HG02610 (cell line): ENCODE measurements around the gene PRCC.
"Not testable (repeated sequence)": the region's sequence is repeated elsewhere in the genome, so short reads cannot be mapped to it uniquely, and the experiment has no call there.

Experiments used
- ATAC-seq: cut with Tn5 transposase; IDR thresholded peaks from one replicate; pipeline ENCODE4 v1.9.1; 2021; ENCODE audit warnings: mild to moderate bottlenecking, moderate library complexity; ENCODE audit not compliant: unreplicated experiment

PRCC gene

GRCh38 chr1:156760796-156761104, 6.6 kb upstream of the PRCC start:
- ATAC-seq: no peak

GRCh38 chr1:156765136-156765535, 2.2 kb upstream of the PRCC start:
- not testable (repeated sequence) for ATAC-seq

DNA sequence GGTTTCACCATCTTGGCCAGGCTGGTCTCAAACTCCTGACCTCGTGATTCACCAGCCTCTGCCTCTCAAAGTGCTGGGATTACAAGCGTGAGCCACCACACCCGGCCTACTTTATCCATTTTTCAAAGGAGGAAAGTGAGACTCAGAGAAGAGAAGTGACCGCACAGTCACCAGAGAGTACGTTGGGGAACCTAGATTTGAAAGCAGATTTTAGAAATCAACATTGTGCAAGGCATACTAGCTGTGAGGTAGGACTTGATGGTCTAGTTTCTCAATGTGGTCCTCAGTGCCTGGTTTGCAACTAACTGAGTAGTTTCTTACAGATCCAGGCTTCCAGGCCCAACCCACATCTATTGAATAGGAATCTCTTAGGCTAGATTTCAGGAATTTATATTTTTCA, 1.7 kb upstream of the PRCC start:
- ATAC-seq: no peak

- ATAC-seq: peak; percentile 15
Observed at GRCh38 chr1:156766298-156767100, 836 bp upstream of the PRCC start.

DNA sequence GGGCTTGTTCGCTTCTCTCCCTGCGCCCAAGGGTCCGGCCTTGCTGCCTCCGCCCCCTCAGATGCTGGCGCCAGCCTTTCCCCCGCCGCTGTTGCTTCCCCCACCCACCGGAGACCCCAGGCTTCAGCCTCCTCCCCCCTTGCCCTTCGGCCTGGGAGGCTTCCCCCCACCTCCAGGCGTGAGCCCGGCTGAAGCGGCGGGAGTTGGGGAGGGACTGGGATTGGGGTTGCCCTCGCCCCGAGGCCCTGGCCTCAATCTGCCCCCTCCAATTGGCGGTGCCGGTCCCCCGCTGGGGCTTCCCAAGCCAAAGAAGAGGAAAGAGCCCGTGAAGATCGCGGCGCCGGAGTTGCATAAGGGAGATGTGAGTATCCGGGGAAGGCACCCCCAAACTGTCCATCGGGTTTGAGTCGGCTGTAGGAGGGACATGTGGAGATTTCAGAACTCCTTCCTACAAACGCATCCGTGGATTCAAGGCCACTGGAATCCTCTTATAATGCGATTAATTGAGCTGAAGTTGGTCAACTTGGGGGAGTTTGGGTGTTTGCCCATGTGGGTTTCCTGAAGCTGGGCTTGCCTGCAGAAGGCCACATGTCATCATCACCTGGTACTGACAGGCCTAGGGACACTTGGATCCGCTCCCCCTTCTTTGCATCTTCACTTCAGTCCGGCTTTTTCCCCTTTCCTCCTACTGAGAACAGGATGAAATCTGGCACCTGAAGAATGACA, 707 bp downstream of the PRCC start:
- ATAC-seq: no peak

- no peak for ATAC-seq
Observed at GRCh38 chr1:156768610-156769295, 1.4 kb downstream of the PRCC start.

DNA sequence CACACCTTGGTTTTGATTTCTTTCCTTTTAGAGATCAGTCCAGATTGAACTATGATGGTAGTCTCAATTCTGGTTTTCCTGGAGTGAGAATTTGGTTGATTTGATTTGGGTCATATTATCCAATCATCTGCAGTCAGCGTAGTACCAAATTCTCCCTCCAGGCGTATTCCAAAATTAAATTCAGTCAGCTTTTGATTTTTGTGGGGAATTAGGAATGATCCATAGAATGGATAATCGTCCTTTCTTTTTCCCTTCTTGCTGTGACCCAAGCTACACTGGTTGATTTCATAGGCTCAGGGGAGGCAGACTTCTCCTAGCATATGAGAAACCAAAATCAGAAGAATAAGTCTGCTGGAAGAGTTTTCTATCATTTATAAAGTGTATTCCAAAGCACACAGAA, 4.9 kb downstream of the PRCC start:
- ATAC-seq: no peak

DNA sequence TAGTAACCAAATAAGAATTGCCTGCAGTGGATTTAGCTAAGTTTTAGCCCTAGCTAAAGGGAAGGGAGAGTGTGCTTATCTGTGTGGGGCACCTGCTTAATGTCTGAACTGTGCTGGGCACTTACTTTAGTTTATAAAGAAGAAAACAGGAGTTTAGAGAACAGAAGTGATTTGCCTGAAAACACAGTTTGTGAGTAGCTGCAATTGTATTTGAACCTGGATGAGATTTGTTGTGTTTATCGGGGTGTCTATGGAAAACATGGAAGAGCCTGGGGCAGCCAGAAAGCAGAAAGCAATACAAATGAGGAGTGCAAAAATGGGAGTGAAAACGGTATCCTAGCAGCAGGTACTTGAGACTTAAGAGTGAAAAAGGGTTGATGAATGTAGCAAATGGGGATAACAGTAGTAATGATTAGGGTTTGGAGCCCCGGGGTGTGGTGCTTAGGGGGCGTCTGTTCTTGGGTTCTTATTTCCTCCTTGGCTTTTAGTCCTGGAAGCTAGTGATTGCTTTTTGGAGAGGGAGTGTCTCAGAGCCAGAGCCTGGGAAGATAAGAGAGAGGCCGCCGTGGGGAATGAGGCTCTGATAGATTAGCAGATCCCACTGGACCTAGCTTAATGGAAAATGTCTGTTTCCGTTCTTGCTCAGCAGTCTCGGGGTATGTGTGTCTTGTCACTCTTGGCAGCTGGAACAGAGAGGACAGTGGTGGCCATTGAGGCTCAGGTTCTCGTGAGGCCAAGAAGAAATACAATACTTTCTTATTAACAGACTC, 5.6 kb downstream of the PRCC start:
- ATAC-seq: no peak

DNA sequence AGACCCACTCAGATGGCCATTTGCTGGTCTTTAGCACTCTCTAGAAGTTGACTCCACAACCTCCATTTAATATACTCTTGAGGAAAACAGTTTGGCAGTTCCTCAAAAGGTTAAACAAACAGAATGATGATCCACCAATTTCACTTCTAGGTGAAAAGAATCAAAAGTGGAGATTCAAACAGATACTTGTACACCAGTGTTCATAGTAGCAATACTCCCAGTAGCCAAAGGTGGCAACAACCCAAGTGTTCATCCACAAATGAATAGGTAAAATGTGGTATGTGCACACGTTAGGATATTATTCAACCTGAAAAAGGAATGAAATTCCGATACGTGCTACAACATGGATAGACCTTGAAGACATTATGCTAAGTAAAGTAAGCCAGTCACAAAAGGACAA, 6.3 kb downstream of the PRCC start:
- ATAC-seq: no peak

DNA sequence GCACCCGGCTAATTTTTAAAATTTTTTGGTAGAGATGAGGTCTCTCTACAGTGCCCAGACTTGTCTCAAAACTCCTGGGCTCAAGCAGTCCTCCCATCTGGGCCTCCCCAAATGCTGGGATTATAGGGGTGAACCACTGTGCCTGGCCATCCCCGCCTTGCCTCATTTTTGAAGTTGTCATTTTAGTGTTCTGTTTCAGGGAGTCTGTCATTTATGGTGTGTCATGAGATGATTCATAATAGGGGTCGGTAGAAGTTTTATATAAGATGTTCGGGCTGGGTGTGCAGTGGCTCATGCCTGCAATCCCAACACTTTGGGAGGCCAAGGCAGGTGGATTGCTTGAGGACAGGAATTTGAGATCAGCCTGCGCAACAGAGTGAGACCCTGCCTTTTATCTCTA, 8.5 kb downstream of the PRCC start:
- ATAC-seq: no peak

DNA sequence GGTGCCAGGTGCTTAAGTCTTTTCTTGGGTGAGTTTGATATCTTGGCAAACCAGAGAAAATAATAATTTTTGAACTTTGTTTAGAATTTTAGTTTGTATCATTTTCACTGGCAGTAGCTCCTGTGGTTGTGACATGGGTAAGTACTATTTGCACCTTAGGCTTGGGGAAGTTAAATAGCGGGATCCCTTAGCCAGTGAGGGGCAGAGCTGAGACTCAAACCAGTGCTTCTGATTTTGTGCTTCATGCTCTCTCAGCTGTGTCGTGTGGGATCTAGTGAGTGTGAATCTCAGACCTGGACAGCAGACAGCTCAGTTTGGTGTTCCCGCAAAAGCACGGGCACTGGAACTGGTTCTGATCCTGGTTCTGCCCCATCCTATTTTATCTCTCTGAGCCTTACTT, 9.6 kb downstream of the PRCC start:
- ATAC-seq: no peak

GRCh38 chr1:156777573-156777972, 10.2 kb downstream of the PRCC start:
- ATAC-seq: no peak

- no peak for ATAC-seq
Observed at GRCh38 chr1:156781585-156782186, 14.4 kb downstream of the PRCC start.

DNA sequence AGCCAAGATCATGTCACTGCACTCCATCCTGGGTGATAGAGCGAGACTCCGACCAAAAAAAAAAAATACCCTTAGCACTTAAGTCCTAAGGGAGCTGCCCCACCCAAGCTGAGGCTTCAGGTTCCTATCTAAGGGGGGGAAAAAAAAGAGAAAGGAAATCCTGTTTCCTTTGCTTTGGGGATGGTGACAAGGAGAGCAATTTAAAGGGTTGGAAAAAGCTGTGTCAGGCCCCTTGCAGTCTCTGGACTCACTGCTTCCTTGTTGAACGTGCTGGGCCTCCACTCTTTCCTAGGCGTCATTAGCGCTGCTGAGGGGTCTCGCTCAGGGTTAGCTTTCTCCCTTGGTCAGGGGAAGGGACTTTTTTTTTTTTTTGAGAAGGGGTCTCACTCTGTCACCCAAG, 18.1 kb downstream of the PRCC start:
- no peak for ATAC-seq

GRCh38 chr1:156786640-156787039, 19.3 kb downstream of the PRCC start:
- ATAC-seq: no peak

DNA sequence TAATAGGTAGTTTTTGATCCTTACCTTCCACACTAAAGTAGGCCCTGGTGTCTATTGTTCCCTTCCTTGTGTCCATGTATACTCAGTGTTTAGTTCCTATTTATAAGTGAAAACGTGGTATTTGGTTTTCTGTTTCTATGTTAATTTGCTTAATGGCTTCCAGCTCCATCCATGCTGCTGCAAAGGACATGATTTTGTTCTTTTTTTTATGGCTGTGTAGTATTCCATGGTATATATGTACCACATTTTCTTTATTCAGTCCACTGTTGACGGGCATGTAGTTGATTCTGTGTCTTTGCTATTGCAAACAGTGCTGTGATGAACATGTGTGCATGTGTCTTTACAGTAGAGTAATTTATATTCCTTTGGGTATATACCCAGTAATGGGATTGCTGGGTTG, 20.8 kb downstream of the PRCC start:
- no peak for ATAC-seq

DNA sequence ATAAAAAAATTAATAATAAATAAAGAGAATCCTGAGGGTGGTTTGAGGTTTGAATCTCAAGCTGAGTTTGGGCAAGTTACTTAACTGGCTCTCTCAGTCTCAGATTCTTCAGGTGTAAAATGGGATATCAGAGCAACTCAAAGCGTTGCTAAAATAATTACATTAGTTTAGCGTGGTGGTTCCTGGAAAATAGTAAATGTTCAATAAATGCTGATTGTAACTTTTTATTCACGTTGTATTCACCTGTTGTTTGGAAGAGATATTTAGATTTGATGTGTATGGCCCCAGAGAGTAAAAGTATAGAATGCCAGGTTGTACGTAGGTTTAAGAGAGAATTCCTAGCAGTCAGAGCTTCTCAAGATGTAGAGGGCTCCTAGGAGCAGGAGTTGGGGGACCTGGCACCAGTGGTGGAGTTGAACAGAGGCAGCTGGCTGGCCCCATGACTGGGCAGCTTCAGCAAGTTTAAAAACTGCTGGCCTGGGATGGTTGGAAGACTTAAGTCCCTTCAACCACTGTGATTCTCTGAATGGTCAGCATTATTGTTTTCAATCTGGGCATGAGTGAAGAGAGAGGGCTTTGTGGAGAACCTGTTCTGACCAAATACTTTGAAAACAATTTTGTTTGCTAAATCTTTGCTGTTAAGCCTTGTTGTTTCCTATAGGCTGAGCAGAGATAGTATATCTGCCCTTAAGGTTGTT, 22.4 kb downstream of the PRCC start:
- ATAC-seq: no peak

DNA sequence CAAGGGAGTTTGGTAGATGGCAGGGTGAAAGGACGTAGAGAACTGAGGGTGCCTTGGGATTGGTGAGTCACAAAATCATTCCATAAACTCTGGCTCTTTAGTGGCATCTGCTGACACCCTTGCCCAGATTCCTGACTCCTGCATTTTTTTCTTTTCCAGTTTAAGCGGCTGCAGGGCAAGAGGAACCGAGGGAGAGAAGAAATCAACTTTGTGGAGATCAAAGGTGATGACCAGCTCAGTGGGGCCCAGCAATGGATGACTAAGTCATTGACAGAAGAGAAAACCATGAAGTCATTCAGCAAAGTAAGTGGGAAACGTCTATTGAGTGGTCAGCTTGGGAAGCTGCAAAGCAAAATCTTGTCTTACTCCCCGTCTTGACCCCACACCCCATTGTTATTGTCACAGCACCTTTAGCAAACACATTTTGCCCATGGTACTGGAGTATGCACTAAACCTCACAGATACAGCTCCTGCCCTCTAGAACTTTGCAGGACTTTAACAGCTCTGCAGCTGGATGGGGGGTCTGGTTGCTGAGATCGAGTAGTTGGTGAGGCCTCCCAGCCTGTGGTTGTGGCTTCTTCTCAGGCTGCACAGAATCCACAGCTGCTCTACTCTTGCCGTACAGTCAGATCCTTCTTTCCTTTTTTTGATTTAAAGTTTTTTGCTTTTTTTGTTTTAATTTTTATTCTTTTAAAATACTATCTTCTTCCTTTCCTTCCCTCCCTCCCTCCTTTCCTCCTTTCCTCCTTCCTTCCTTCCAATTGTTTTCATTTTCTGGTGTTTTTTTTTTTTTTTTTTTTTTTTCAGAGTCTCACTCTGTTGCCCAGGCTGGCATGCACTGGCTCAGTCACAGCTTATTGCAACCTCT, 27.4 kb downstream of the PRCC start:
- ATAC-seq: no peak

DNA sequence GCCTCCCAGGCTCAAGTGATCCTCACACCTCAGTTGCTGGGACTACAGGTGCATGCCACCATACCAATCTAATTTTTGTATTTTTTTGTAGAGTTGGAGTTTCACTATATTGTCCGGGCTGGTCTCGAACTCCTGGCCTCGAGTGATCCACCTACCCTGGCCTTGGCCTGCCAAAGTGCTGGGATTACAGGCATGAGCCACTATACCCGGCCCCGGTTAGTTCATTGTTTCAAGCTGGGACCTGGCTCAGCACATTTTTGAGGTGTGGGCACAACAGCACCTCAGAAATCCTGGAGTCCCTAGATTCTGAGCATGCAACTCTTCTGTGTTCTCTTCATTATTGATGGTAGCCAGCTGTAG, 28.0 kb downstream of the PRCC start:
- no peak for ATAC-seq
